Endothelial cell of umbilical vein (primary cell): ENCODE measurements around the gene CBY2. TPM values are rescaled to one million over a fixed set of nuclear protein-coding genes. Genes with fewer than 3 reads are reported as not detected.

Experiments used
- BruUV-seq: library from RNA; stranded (reverse); fragments of 400-500 nt; replicated peaks from 2 replicates; lab custom pipeline; 2021; lab: Mats Ljungman, UMichigan
- CTCF ChIA-PET: fragments of 300-600, 350-600 bp; sonication (Branson Sonifier 250); formaldehyde crosslinking; loops from one replicate; lab custom pipeline; 2021; ENCODE audit warnings: antibody characterized with exemption, inconsistent platforms; lab: Charles Lee
- POLR2A ChIA-PET: fragments of 300-600, 350-600 bp; sonication (Branson Sonifier 250); formaldehyde crosslinking; loops from one replicate; lab custom pipeline; 2021; ENCODE audit warnings: antibody characterized with exemption, inconsistent platforms; lab: Charles Lee
- DNase-seq: peaks from one replicate; pipeline ENCODE4 v3.0.0-alpha.2; 2011; ENCODE audit warnings: low read depth, low spot score
- FAIRE-seq: peaks from 2 replicates; lab custom pipeline; 2011; peaks lifted over from hg19 to GRCh38; lab: Jason Lieb, UNC
- H2AFZ ChIP-seq: 2 replicates; pipeline ENCODE4 v1.6.0; 2012; ENCODE audit warnings: low read depth, low read length, control low read depth, inconsistent platforms
- H3K27ac ChIP-seq: 2 replicates; pipeline ENCODE4 v1.5.1; 2011; ENCODE audit warnings: low read depth, mild to moderate bottlenecking, control low read depth, low read length, moderate library complexity; ENCODE audit not compliant: insufficient read depth
- H3K27me3 ChIP-seq, 2 experiments: 2 replicates each; pipeline versions ENCODE4 v1.6.0 to v1.6.1; 2011; ENCODE audit warnings: low read length in 2 of 2, mixed read lengths in 1 of 2; ENCODE audit not compliant: control insufficient read depth in 2 of 2, insufficient read depth in 2 of 2
- H3K36me3 ChIP-seq, 2 experiments: 2 replicates in 1 of 2; 3 replicates in 1 of 2; pipeline ENCODE4 v1.5.1; 2011; ENCODE audit warnings: low read length in 2 of 2, mild to moderate bottlenecking in 1 of 2, moderate library complexity in 1 of 2; ENCODE audit not compliant: control insufficient read depth in 2 of 2, insufficient read depth in 2 of 2; ENCODE audit errors: extremely low read depth in 1 of 2
- H3K4me1 ChIP-seq: 3 replicates; pipeline ENCODE4 v1.5.1; 2011; ENCODE audit warnings: mild to moderate bottlenecking, low read length; ENCODE audit not compliant: control insufficient read depth, insufficient read depth; ENCODE audit errors: extremely low read depth
- H3K4me2 ChIP-seq: 2 replicates; pipeline ENCODE4 v1.6.1; 2011; ENCODE audit warnings: low read length, control low read depth, mixed read lengths; ENCODE audit not compliant: insufficient read depth
- H3K4me3 ChIP-seq, 3 experiments: fragments of 200-600 bp in 1 of 3; sonication (generic), shearing (Covaris generic) in 1 of 3; replicated peaks in 1 of 3; 2 replicates each; pipeline ENCODE4 v1.5.1; 2011 to 2016; ENCODE audit warnings: control low read depth in 3 of 3, low read length in 3 of 3, mild to moderate bottlenecking in 2 of 3, inconsistent platforms in 1 of 3, low read depth in 1 of 3, moderate library complexity in 1 of 3; ENCODE audit not compliant: insufficient read depth in 1 of 3
- H3K79me2 ChIP-seq: 2 replicates; pipeline ENCODE4 v1.6.0; 2012; ENCODE audit warnings: low read length, inconsistent platforms; ENCODE audit not compliant: control insufficient read depth, insufficient read depth
- H3K9ac ChIP-seq: replicated peaks from 2 replicates; pipeline ENCODE3; 2011; ENCODE audit warnings: low read length, control low read depth; ENCODE audit not compliant: insufficient read depth; ENCODE audit errors: extremely low read depth
- H3K9me1 ChIP-seq: replicated peaks from 3 replicates; pipeline ENCODE4 v1.6.0; 2011; ENCODE audit warnings: mild to moderate bottlenecking, low read length; ENCODE audit not compliant: control insufficient read depth, insufficient read depth; ENCODE audit errors: extremely low read depth
- H3K9me3 ChIP-seq: replicated peaks from 2 replicates; pipeline ENCODE4 v1.5.1; 2012; ENCODE audit warnings: low read length, inconsistent platforms; ENCODE audit not compliant: control insufficient read depth, insufficient read depth
- H4K20me1 ChIP-seq: replicated peaks from 2 replicates; pipeline ENCODE3; 2011; ENCODE audit warnings: mild to moderate bottlenecking, low read length; ENCODE audit not compliant: control insufficient read depth, insufficient read depth; ENCODE audit errors: extremely low read depth
- CTCF ChIP-seq, 2 donors: IDR thresholded peaks; 1 replicate in 1 of 2; 2 replicates in 1 of 2; pipeline ENCODE4 v1.5.1; 2011; ENCODE audit warnings: low read length in 2 of 2, mild to moderate bottlenecking in 2 of 2, moderate library complexity in 2 of 2, control low read depth in 1 of 2, inconsistent platforms in 1 of 2, low read depth in 1 of 2; ENCODE audit not compliant: insufficient read depth in 1 of 2; ENCODE audit errors: extremely low read depth in 1 of 2
- EZH2 ChIP-seq: IDR thresholded peaks from 2 replicates; pipeline ENCODE4 v1.6.1; 2012; ENCODE audit warnings: borderline replicate concordance, low read depth, mild to moderate bottlenecking, moderate library complexity, low read length, inconsistent platforms; ENCODE audit not compliant: severe bottlenecking
- FOS ChIP-seq: IDR thresholded peaks from 2 replicates; pipeline ENCODE4 v1.6.1; 2011; ENCODE audit warnings: mild to moderate bottlenecking, low read length, moderate library complexity, borderline replicate concordance; ENCODE audit not compliant: insufficient read depth
- GATA2 ChIP-seq: IDR thresholded peaks from 2 replicates; pipeline ENCODE4 v1.7.0; 2011; ENCODE audit warnings: low read depth, mild to moderate bottlenecking, moderate library complexity, mixed read lengths, low read length; ENCODE audit not compliant: insufficient read length, insufficient read depth
- JUN ChIP-seq: IDR thresholded peaks from 2 replicates; pipeline ENCODE4 v1.6.1; 2011; ENCODE audit warnings: borderline replicate concordance, low read depth; ENCODE audit not compliant: insufficient read length, insufficient read depth
- MAX ChIP-seq: IDR thresholded peaks from 2 replicates; pipeline ENCODE4 v1.6.1; 2011; ENCODE audit not compliant: insufficient read depth, insufficient read length
- MYC ChIP-seq: IDR thresholded peaks from one replicate; pipeline ENCODE4 v1.6.1; 2011; ENCODE audit warnings: mild to moderate bottlenecking, low read depth, low read length
- POLR2A ChIP-seq: IDR thresholded peaks from 2 replicates; pipeline ENCODE4 v1.6.1; 2012; ENCODE audit warnings: low read depth, mild to moderate bottlenecking, control low read depth, low read length
- POLR2AphosphoS5 ChIP-seq: IDR thresholded peaks from 2 replicates; pipeline ENCODE4 v1.6.1; 2012; ENCODE audit warnings: low read depth, mild to moderate bottlenecking, control low read depth, low read length, moderate library complexity; ENCODE audit not compliant: insufficient read depth
- dilution Hi-C: fragments of 300-500 bp; cut with MboI; formaldehyde crosslinking; loops from one replicate; pipeline ENCODE4 v1.15.0; 2019; ENCODE audit warnings: low sequenced_read_pairs; ENCODE audit not compliant: extremely low pct_ligation_motif_present
- intact Hi-C: fragments of 100-400 bp; cut with micrococcal nuclease; formaldehyde crosslinking; loops from one replicate; pipeline ENCODE4 v1.10.0; 2022
- polyA plus RNA-seq, 4 experiments: library from polyadenylated mRNA; depleted of rRNA in 3 of 4; stranded (reverse) in 3 of 4; unstranded in 1 of 4; fragments of >200 nt; gene quantifications; 2 replicates each; pipeline versions ENCODE4 v1.2.1 to v1.2.3, GENCODE V29; 2011 to 2012; ENCODE audit warnings: missing spikeins in 1 of 4
- total RNA-seq: library from RNA; stranded (reverse); gene quantifications from 2 replicates; pipeline ENCODE4 v1.2.3, GENCODE V29; 2021

The CBY2 gene
- total and polyA plus RNA-seq, 2 donors (not counting 3 experiments of a cell fraction or from before 2014, with no cell fraction given): not detected

GRCh38 chr13:45711951-45712350 lies 9.8 kb downstream of the CBY2 start:
- DNase-seq: no peak
- H3K79me2 ChIP-seq: no peaks in the 10 kb centered on the region
- FAIRE-seq: no peak

More at GRCh38 chr13:45711951-45712350, 9.8 kb downstream of the CBY2 start:
- no peaks in the 10 kb centered on the region for H4K20me1 ChIP-seq
- H2AFZ ChIP-seq: no peak overlapping the region
- intact Hi-C loops: no loop called here
- H3K36me3 ChIP-seq: no peaks in the 10 kb centered on the region
- H3K27ac ChIP-seq: no peak overlapping the region
- BruUV-seq: no TSS peak
- H3K4me1 ChIP-seq: no peaks in the 10 kb centered on the region
- CTCF ChIA-PET: no interaction called here
- H3K9ac ChIP-seq: no peak overlapping the region
- H3K4me3 ChIP-seq: no peak overlapping the region
- TF ChIP-seq MAX: no peak
- no peak for TF ChIP-seq CTCF (IDR thresholded peaks at IDR 0.05; ENCODE audit: extremely low read depth in 1 of 2, insufficient read depth in 1 of 2, low read depth in 1 of 2, low read length in 2 of 2)
- TF ChIP-seq MYC: no peak
- TF ChIP-seq POLR2A: no peak
- no peak for TF ChIP-seq JUN
- no peak for TF ChIP-seq FOS
- TF ChIP-seq GATA2: no peak
- no peak for TF ChIP-seq POLR2AphosphoS5
- no peak for TF ChIP-seq EZH2
- dilution Hi-C loops: no loop called here
- no peaks in the 10 kb centered on the region for H3K9me1 ChIP-seq
- H3K4me2 ChIP-seq: no peak overlapping the region
- H3K27me3 ChIP-seq: no peaks in the 10 kb centered on the region
- POLR2A ChIA-PET: no interaction called here
- no peaks in the 10 kb centered on the region for H3K9me3 ChIP-seq
